ENCODE results near the gene GPI. TPM values are rescaled to one million over a fixed set of nuclear protein-coding genes. Genes with fewer than 3 reads are reported as not detected.
A peak's percentile ranks its signal among the peaks of the same experiment; 100 is the strongest.
"Not testable (repeated sequence)": the region's sequence is repeated elsewhere in the genome, so short reads cannot be mapped to it uniquely, and the experiment has no call there.

The GPI gene
- total RNA-seq (ENCODE audit: insufficient read depth, low replicate concordance) = 125 TPM

- peak; percentile 61 for DNase-seq (ENCODE audit: low spot score)
These were observed at the start of gene GPI for GRCh38 chr19:34364830-34365462. Gene GPI, plus strand, starts transcription at chr19:34365196. Its CDS starts 71 bp downstream, at chr19:34365267.

GRCh38 chr19:34316247-34316646, 48.7 kb upstream of the GPI start:
- no peak for DNase-seq (ENCODE audit: low spot score)

DNA sequence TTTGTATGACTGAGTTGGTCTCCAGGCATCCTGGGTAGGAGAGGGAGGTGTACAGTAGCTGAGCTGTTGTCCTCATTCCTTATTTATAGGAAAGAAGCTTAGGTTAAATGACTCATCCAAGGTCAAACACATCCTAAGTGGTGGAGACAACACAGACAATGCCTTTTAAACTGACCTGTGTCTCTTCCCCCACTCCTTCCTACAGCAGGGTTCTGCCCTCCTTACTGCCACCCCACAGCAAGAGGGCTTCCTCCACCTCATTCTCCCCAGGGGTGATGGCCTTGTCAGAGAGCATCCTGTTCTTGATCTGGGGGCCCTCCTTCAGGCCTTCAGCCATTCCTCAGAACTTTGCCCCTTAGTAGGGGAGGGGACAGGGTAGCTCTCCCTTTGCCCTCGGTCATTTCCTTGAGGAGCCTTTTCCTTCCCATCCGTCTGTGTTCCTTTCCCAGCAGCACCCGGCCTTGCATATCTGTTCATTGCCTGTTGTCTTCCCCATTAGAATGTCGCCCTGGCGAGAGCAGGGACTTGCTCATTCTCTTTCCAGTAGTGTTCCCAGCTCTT, 48.2 kb upstream of the GPI start:
- no peak for DNase-seq (ENCODE audit: low spot score)

DNA sequence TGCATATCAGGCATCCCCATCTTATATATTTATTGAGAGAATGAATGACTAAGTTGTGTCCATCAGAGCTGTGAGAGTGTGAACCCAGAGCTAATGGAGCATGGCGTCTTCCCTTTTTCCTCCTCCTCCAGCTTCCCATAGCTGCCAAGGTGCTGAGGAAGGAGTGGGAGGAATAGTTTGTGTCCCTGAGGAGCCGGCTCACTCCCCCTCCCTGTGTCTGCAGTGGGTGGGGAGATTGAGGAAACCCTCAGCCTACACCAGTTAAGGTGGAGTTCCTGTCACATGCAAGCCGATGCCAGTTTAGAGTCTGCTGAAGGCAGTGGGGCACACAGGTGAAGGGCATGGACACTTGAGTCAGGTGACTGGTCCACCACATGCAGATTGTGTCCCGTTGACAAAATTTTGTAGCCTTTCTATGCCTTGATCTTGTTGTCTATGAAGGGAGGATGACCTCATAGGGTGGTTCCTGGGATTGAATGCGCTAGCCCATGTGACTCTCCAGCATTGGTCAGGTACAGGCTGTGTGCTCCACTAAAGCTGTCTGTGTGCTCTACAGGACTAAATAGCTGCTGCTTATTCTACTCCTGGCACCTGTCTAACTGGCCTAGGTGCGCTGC, 47.6 kb upstream of the GPI start:
- no peak for DNase-seq (ENCODE audit: low spot score)

GRCh38 chr19:34319230-34319585, 45.8 kb upstream of the GPI start:
- DNase-seq (ENCODE audit: low spot score) = peak; percentile 52

- DNase-seq (ENCODE audit: low spot score) = no peak
These were observed 45.2 kb upstream of the GPI start for GRCh38 chr19:34319785-34320184.

- DNase-seq (ENCODE audit: low spot score) = no peak
These were observed 44.7 kb upstream of the GPI start for GRCh38 chr19:34320277-34320676.

GRCh38 chr19:34321735-34322134, 43.3 kb upstream of the GPI start:
- no peak for DNase-seq (ENCODE audit: low spot score)

DNA sequence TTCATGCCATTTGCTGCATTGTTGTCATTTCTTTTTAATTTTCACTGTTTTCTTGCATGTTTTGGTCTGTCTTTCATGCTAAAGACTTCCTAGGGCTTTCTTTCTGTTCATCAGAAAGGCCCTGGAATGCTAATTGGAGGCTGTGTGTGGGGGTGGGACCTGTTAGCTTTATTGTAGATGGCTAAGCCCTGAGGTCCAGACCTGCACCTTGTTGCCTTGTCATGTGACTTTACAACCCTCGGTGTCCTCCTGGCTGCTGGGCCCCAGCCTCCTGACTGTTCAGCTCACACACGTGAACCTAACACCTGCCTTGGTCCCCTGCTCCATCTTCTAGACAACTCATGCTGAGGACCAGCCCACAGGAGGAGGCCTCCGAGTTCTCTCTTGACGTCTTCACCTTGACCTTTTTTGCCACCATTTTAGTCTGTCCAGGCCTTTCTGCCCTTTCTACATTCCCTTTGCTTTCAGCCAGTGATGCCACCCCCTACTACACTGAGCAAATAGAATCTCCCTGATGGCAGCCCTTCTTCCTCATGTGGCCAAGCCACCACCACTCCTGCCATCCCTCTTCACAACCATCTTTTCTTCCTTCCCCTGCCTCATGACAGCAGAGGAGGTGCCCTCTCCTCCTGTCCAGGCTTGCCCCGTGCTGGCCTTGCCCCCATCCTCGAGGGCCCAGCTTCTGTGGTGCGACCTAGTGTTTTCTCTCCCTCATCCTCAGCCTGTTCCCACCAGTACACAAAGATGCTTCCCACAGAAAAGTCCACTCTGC, 41.4 kb upstream of the GPI start:
- no peak for DNase-seq (ENCODE audit: low spot score)

DNA sequence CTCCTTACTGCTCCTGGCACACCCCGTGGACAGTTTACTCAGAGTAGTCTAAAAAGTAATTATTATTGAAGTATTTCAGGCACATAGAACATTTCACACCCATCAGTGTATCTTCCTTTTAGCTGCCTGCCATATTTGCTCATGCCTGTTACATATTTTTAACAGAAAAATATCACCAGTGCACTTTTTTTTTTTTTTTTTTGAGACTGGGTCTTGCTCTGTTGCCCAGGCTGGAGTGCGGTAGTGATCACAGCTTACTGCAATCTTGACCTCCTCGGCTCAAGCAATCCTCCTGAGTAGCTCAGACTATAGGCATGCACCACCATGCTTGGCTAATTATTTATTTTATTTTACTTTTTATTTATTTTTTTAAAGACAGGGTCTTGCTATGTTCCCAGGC, 40.7 kb upstream of the GPI start:
- no peak for DNase-seq (ENCODE audit: low spot score)

GRCh38 chr19:34325181-34325580, 39.8 kb upstream of the GPI start:
- no peak for DNase-seq (ENCODE audit: low spot score)

GRCh38 chr19:34325981-34326787, 38.8 kb upstream of the GPI start:
- peak; percentile 27 for DNase-seq (ENCODE audit: low spot score)

DNA sequence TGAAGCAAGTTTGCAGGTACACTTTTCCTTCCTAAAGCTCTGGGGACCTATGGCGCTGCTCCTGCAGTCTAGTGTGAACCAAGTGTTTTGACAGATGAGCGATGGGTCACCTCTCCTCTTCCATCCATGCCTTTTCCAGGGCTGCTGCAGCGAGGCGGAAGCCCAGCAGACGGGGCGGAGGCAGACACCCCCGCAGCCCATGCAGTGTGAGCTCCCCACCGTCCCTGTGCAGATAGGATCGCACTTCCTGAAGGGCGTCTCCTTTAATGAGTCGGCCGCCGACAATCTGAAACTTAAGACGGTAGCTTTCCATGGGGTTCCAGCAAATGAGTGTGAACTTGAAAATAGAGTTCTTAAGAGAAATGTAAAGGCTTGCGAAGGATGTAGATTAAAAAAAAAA, 37.1 kb upstream of the GPI start:
- no peak for DNase-seq (ENCODE audit: low spot score)

DNA sequence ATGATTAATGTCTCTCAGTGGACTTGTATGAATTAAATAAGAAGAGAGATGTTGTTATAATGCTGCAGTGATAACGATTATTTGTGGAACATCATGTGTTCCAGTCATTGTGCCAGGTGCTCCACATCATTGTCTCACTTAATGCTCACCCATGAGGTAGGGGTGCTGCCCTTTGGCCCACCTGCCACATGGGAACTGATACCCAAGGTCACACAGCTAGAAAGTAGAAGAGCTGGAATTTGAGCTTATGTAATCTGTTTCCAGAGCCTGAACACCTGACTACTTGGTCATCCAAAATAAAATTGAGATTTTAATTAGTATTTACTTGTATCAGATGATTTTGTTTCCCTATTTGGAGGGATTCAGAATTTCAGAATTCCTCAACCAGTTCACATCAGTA, 36.0 kb upstream of the GPI start:
- no peak for DNase-seq (ENCODE audit: low spot score)

DNA sequence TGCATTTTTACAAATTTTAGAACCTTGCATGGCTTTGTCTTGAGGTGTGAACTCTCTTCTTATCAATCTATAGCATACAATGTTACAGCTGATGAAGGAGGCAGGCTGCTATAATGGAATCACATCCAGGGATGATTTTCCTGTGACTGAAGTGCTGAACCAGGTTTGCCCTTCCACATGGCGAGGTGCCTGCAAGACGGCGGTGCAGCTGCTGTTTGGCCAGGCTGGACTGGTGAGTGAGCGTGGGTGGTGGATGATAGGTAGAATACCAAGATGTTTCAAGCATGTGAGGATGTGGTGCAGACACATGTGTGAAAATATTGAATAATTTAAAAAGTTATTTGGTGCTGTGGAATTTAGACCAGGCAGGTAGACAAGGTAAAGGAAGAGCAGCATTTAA, 34.9 kb upstream of the GPI start:
- no peak for DNase-seq (ENCODE audit: low spot score)

DNA sequence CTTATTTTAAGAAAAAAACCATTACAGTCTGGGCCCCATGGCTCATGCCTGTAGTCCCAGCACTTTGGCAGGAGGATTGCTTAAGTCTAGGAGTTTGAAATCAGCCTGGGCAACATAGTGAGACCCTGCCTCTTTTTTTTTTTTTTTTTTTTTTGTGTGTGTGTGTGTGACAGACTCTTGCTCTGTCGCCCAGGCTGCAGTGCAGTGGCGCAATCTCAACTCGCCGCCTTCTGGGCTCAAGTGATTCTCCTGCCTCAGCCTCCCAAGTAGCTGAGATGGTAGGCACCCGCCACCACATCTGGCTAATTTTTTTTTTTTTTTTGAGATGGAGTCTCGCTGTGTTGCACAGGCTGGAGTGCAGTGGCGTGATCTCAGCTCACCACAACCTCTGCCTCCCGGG, 34.4 kb upstream of the GPI start:
- DNase-seq (ENCODE audit: low spot score) = not testable (repeated sequence)

DNA sequence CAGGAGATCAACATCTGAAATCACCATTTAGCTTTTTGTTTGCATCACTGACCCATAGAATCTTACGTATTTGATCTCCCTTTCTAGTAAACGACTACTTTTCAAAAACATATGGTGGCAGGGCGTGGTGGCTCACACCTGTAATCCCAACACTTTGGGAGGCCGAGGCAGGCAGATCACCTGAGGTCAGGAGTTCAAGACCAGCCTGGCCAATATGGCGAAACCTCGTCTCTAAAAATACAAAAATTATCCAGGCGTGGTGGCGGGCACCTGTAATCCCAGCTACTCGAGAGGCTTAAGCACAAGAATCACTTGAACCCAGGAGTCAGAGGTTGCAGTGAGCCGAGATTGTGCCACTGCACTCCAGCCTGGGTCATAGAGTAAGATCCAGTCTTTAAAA, 33.4 kb upstream of the GPI start:
- not testable (repeated sequence) for DNase-seq (ENCODE audit: low spot score)

GRCh38 chr19:34332027-34332760, 32.8 kb upstream of the GPI start:
- no peak for DNase-seq (ENCODE audit: low spot score)

- no peak for DNase-seq (ENCODE audit: low spot score)
These were observed 29.1 kb upstream of the GPI start for GRCh38 chr19:34335914-34336313.

DNA sequence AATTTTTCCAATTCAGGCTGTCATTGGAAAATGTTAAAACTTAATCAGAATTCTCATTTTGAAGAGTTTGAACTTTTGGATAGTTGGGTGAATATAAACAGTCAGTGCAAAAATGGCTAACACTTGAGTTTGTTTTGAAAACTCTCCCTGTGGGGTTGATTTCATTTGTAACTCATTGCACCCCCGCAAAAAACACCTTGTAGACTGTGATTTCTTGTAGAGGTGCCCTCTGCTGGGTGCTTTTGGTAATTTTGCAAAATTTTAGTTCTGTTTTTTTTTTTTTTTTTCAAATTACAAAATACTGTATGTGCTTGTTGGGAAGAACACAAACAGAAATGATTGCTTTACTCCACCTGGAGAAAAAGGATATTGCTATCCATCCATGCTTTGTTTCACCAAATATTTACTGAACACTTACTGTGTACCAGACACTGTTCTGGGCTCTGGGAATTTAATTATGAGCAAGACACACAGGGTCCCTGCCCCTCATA, 28.2 kb upstream of the GPI start:
- peak; percentile 45 for DNase-seq (ENCODE audit: low spot score)

GRCh38 chr19:34337739-34338138, 27.3 kb upstream of the GPI start:
- no peak for DNase-seq (ENCODE audit: low spot score)

Data from umbilical cord (tissue), 2 donors.